B cell (primary cell): ENCODE results near the gene NCBP3. TPM values are rescaled to one million over a fixed set of nuclear protein-coding genes. Genes with fewer than 3 reads are reported as not detected.

Source experiments
- ATAC-seq: fragments of 200-7000 bp; cut with Tn5 transposase; one replicate; pipeline ENCODE4 v1.10.0; 2021; ENCODE audit warnings: low read depth, mild to moderate bottlenecking, moderate number of reproducible peaks, moderate library complexity
- CTCF ChIA-PET: fragments of 350-600 bp; sonication (Branson Sonifier 250); formaldehyde crosslinking; loops from one replicate; lab custom pipeline; 2021; ENCODE audit warnings: antibody characterized with exemption, inconsistent platforms; lab: Charles Lee
- POLR2A ChIA-PET: fragments of 350-600 bp; sonication (Branson Sonifier 250); formaldehyde crosslinking; loops from one replicate; lab custom pipeline; 2021; ENCODE audit warnings: antibody characterized with exemption; lab: Charles Lee
- DNase-seq: peaks from one replicate; pipeline ENCODE4 v3.0.0; 2013
- H2AFZ ChIP-seq: 2 replicates; pipeline ENCODE4 v1.6.1; 2012; ENCODE audit warnings: mild to moderate bottlenecking, low read depth, low read length; ENCODE audit not compliant: insufficient read depth, poor library complexity, severe bottlenecking
- H3K27ac ChIP-seq, 2 donors: 1 replicate in 1 of 2; 2 replicates in 1 of 2; pipeline ENCODE4 v1.5.1; 2012 to 2013; ENCODE audit warnings: low read length in 2 of 2, mild to moderate bottlenecking in 2 of 2, moderate library complexity in 1 of 2
- H3K27me3 ChIP-seq, 4 experiments: fragments of 200-600 bp in 1 of 4; sonication (generic) in 1 of 4; replicated peaks in 1 of 4; 1 replicate in 2 of 4; 2 replicates in 2 of 4; pipeline versions ENCODE4 v1.6.1 to v1.7.0; 2013 to 2016; ENCODE audit warnings: low read length in 3 of 4, mild to moderate bottlenecking in 2 of 4, mixed read lengths in 1 of 4, moderate library complexity in 1 of 4; ENCODE audit not compliant: insufficient read depth in 4 of 4, control insufficient read depth in 3 of 4; ENCODE audit errors: control extremely low read depth in 1 of 4
- H3K36me3 ChIP-seq, 2 experiments: replicated peaks in 1 of 2; 1 replicate in 1 of 2; 2 replicates in 1 of 2; pipeline versions ENCODE4 v1.6.1 to v1.7.1; 2013; ENCODE audit warnings: low read length in 1 of 2; ENCODE audit not compliant: insufficient read depth in 2 of 2, control insufficient read depth in 1 of 2; ENCODE audit errors: control extremely low read depth in 1 of 2, extremely low read depth in 1 of 2
- H3K4me1 ChIP-seq, 2 donors: fragments of 200-600 bp in 1 of 2; sonication (generic) in 1 of 2; 1 replicate in 1 of 2; 2 replicates in 1 of 2; pipeline versions ENCODE4 v1.5.1 to v1.6.1; 2013 to 2017; ENCODE audit warnings: low read length in 2 of 2; ENCODE audit not compliant: control insufficient read depth in 2 of 2, insufficient read depth in 2 of 2
- H3K4me2 ChIP-seq: replicated peaks from 2 replicates; pipeline ENCODE3; 2012; ENCODE audit warnings: mild to moderate bottlenecking, low read depth, low read length; ENCODE audit not compliant: poor library complexity, severe bottlenecking
- H3K4me3 ChIP-seq, 5 experiments: fragments of 200-600 bp in 1 of 5; sonication (generic) in 1 of 5; 1 replicate in 3 of 5; 2 replicates in 2 of 5; pipeline versions ENCODE4 v1.5.1 to v1.7.0; 2011 to 2016; ENCODE audit warnings: low read length in 4 of 5, mild to moderate bottlenecking in 4 of 5, low read depth in 2 of 5, control low read depth in 1 of 5, moderate library complexity in 1 of 5; ENCODE audit not compliant: insufficient read depth in 1 of 5; ENCODE audit errors: control extremely low read depth in 1 of 5, extremely low read depth in 1 of 5
- H3K79me2 ChIP-seq: fragments of 200-600 bp; sonication (generic); one replicate; pipeline ENCODE4 v1.6.0; 2016; ENCODE audit warnings: low read length; ENCODE audit not compliant: control insufficient read depth, insufficient read depth
- H3K9ac ChIP-seq: fragments of 200-600 bp; sonication (generic); 2 replicates; pipeline ENCODE4 v1.6.1; 2017; ENCODE audit warnings: mild to moderate bottlenecking, low read length, moderate library complexity
- H3K9me3 ChIP-seq, 3 donors: one replicate each; pipeline versions ENCODE4 v1.6.1 to v1.7.1; 2013; ENCODE audit warnings: low read length in 2 of 3; ENCODE audit not compliant: control insufficient read depth in 2 of 3, insufficient read depth in 1 of 3; ENCODE audit errors: control extremely low read depth in 1 of 3
- H4K20me1 ChIP-seq: 2 replicates; pipeline ENCODE4 v1.6.0; 2012; ENCODE audit warnings: mild to moderate bottlenecking, low read length; ENCODE audit not compliant: insufficient read depth, control insufficient read depth, poor library complexity, severe bottlenecking
- H3K27ac Mint-ChIP-seq: one replicate; pipeline ENCODE4 v1.8.0; 2021; ENCODE audit warnings: mixed read lengths
- H3K27me3 Mint-ChIP-seq: one replicate; pipeline ENCODE4 v1.8.0; 2021; ENCODE audit warnings: mixed read lengths
- H3K4me1 Mint-ChIP-seq: one replicate; pipeline ENCODE4 v1.8.0; 2021; ENCODE audit warnings: mixed read lengths
- H3K4me3 Mint-ChIP-seq: one replicate; pipeline ENCODE4 v1.8.0; 2021; ENCODE audit warnings: mixed read lengths
- H3K9me3 Mint-ChIP-seq: one replicate; pipeline ENCODE4 v1.8.0; 2022; ENCODE audit warnings: mixed read lengths; ENCODE audit not compliant: insufficient read depth
- EZH2 ChIP-seq: IDR thresholded peaks from 2 replicates; pipeline ENCODE4 v1.6.1; 2012; ENCODE audit warnings: borderline replicate concordance, low read depth, mild to moderate bottlenecking, moderate library complexity, low read length; ENCODE audit not compliant: insufficient read depth, poor library complexity, severe bottlenecking
- WGBS: methylation state at CpG from one replicate; pipeline ENCODE4 v1.1.5; 2013; ENCODE audit warnings: missing lambda C conversion rate; ENCODE audit not compliant: insufficient coverage; 5-methylcytosine and 5-hydroxymethylcytosine counted together
- intact Hi-C: fragments of 100-400 bp; cut with micrococcal nuclease; formaldehyde crosslinking; loops from one replicate; pipeline ENCODE4 v1.10.0; 2022
- polyA plus RNA-seq: library from polyadenylated mRNA; depleted of rRNA; stranded (reverse); fragments of >200 nt; gene quantifications from 2 replicates; pipeline ENCODE4 v1.2.3, GENCODE V29; 2012
- total RNA-seq, 2 donors: library from RNA; stranded (reverse); fragments of 120-200 nt in 1 of 2; gene quantifications; 1 replicate in 1 of 2; 2 replicates in 1 of 2; pipeline versions ENCODE4 v1.2.3 to v1.2.4, GENCODE V29; 2013 to 2022
- TF ChIP-seq, protein P1 (sequence below): fragments of 200-600 bp; IDR thresholded peaks from one replicate; pipeline ENCODE4 v1.8.0; 2022; ENCODE audit warnings: antibody characterized with exemption, mild to moderate bottlenecking

The NCBP3 gene
- total and polyA plus RNA-seq, 2 donors (not counting 1 experiment from before 2014, with no cell fraction given) = 11.1 to 71.7 TPM

DNA sequence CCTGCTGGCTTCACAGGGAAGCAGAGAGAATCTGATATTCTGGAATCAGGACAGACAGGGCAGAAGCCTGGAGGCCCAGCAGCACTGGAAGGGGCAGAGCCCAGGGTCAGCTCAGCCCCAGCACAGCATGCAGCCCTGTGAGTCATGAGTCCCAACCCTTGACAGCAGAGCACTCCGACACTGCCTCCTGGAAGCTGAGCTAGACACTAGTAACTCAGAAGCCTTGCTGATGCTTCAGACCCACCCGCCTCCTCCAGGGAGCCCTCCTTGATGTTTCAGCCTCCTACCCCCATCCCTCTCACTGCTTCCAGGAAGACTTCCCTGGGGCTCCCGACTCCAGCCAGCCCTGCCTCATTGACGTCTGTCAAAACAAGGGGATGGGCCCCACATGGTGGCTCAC, 39.9 kb upstream of the NCBP3 start:
- no peaks in the 10 kb centered on the region for H3K27me3 ChIP-seq
- CTCF ChIA-PET = no interaction called here
- TF ChIP-seq, protein P1, sequence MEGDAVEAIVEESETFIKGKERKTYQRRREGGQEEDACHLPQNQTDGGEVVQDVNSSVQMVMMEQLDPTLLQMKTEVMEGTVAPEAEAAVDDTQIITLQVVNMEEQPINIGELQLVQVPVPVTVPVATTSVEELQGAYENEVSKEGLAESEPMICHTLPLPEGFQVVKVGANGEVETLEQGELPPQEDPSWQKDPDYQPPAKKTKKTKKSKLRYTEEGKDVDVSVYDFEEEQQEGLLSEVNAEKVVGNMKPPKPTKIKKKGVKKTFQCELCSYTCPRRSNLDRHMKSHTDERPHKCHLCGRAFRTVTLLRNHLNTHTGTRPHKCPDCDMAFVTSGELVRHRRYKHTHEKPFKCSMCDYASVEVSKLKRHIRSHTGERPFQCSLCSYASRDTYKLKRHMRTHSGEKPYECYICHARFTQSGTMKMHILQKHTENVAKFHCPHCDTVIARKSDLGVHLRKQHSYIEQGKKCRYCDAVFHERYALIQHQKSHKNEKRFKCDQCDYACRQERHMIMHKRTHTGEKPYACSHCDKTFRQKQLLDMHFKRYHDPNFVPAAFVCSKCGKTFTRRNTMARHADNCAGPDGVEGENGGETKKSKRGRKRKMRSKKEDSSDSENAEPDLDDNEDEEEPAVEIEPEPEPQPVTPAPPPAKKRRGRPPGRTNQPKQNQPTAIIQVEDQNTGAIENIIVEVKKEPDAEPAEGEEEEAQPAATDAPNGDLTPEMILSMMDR = no peak
- TF ChIP-seq EZH2 = no peak
- DNase-seq (no peak), ATAC-seq (no peak)
- H3K27ac ChIP-seq = no peak overlapping the region
- peaks cover 12% of the 10 kb centered on the region for H3K79me2 ChIP-seq
- 93% methylated on average over 4 of the region's 4 CpGs for WGBS
- peaks cover 0 to 14% of the 10 kb centered on the region in 2 experiments for H3K36me3 ChIP-seq
- intact Hi-C loops = no loop called here
- peaks cover 28% of the 10 kb centered on the region for H3K4me1 Mint-ChIP-seq
- H3K9ac ChIP-seq = no peak overlapping the region
- no peak overlapping the region for H3K27ac Mint-ChIP-seq
- no peak overlapping the region for H3K4me2 ChIP-seq
- no peaks in the 10 kb centered on the region for H3K9me3 ChIP-seq
- no peaks in the 10 kb centered on the region for H3K9me3 Mint-ChIP-seq
- no peak overlapping the region for H2AFZ ChIP-seq
- H3K4me3 ChIP-seq = no peak overlapping the region
- no peaks in the 10 kb centered on the region for H3K27me3 Mint-ChIP-seq
- no peaks in the 10 kb centered on the region for H4K20me1 ChIP-seq
- H3K4me1 ChIP-seq = peaks cover 20 to 34% of the 10 kb centered on the region in 2 donors
- POLR2A ChIA-PET = no interaction called here
- H3K4me3 Mint-ChIP-seq = no peak overlapping the region

DNA sequence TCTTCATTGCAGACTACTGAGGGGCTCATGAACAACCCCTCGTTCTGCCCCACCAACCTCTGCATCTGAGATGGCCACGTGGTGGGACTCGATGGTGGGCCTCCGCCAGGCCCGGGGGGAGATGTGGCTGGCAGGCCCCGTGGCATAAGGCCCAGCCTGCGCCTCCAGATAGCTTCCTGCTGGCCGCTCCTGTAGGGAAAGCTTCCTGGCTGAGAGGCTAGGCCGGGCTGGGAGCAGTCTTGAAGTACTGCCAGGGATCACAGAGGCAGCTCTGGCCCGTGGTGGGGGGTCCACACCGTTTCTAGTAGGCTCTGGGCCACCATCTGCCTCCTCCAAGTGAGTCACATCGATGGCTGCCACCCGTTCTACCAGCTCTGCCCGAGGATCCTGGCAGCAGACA, 39.2 kb upstream of the NCBP3 start:
- ATAC-seq (no peak), DNase-seq (no peak)
- Histone ChIP-seq H3K4me3 (no peak overlapping the region), H3K27ac (no peak overlapping the region), H4K20me1 (no peaks in the 10 kb centered on the region), H3K9ac (no peak overlapping the region), H3K9me3 (no peaks in the 10 kb centered on the region), H3K4me1 (peaks cover 20 to 29% of the 10 kb centered on the region in 2 donors), H3K36me3 (peaks cover 0 to 14% of the 10 kb centered on the region in 2 experiments), H3K27me3 (no peaks in the 10 kb centered on the region), H2AFZ (no peak overlapping the region), H3K79me2 (peaks cover 9% of the 10 kb centered on the region), H3K4me2 (no peak overlapping the region)
- Mint-ChIP-seq H3K27me3 (no peaks in the 10 kb centered on the region), H3K9me3 (no peaks in the 10 kb centered on the region), H3K27ac (no peak overlapping the region), H3K4me1 (peaks cover 23% of the 10 kb centered on the region), H3K4me3 (no peak overlapping the region)
- WGBS = 95% methylated on average over 14 of the region's 14 CpGs
- POLR2A ChIA-PET = no interaction called here
- CTCF ChIA-PET = interaction anchor here (0.7 kb wide), 1 partner anchor 29 kb away, joined by 3 read pairs; no protein-coding TSS in a partner anchor
- TF ChIP-seq EZH2 = no peak
- TF ChIP-seq, protein P1 = no peak
- intact Hi-C loops = no loop called here
